DND-41 (cell line): ENCODE data around the gene RHOBTB3.

Source experiments
- EZH2 ChIP-seq: IDR thresholded peaks from 3 replicates; pipeline ENCODE4 v1.6.1; 2012; ENCODE audit warnings: borderline replicate concordance, low read depth, mild to moderate bottlenecking, moderate library complexity, low read length, inconsistent platforms; ENCODE audit not compliant: severe bottlenecking
- TF ChIP-seq, protein P1 (sequence below): IDR thresholded peaks from 2 replicates; pipeline ENCODE4 v1.5.1; 2012; ENCODE audit warnings: borderline replicate concordance, low read length, moderate library complexity, mild to moderate bottlenecking; ENCODE audit not compliant: poor library complexity, severe bottlenecking; ENCODE audit errors: extremely low read depth

DNA sequence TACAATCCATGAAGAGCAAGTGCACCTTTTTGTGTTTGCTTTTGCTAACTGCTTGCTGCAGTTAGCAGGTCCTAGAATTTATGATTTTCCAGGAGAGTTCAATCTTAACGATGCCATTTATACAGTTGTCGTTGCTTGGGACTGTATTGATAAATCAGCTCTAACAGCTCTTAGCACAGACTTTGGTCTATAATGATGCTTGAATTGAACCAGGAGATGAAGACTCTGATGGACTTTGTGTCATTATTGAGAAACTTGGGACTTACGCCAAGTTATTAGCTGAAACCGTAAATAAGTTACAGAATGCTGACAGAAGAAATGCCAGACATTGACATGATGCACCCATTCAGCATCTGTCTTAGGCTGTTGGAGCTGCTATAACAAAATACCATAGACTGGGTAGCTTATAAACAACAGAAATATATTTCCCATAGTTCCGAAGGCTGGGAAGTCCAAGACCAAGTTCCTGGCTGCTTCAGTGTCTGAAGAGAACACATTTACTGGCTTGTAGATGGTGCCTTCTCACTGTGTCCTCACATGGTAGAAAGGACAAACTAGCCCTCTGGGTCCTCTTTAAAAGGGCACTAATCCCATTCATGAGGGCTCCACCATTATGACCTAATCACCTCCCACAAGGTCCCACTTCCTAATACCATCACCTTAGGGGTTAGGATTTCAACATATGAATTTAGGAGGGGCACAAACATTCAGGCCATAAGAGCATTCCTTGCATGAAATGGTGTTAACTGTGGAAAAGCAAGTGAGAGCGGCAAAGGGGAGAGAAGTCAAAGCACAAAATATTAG is 73.8 kb downstream of the RHOBTB3 start:
- TF ChIP-seq, protein P1, sequence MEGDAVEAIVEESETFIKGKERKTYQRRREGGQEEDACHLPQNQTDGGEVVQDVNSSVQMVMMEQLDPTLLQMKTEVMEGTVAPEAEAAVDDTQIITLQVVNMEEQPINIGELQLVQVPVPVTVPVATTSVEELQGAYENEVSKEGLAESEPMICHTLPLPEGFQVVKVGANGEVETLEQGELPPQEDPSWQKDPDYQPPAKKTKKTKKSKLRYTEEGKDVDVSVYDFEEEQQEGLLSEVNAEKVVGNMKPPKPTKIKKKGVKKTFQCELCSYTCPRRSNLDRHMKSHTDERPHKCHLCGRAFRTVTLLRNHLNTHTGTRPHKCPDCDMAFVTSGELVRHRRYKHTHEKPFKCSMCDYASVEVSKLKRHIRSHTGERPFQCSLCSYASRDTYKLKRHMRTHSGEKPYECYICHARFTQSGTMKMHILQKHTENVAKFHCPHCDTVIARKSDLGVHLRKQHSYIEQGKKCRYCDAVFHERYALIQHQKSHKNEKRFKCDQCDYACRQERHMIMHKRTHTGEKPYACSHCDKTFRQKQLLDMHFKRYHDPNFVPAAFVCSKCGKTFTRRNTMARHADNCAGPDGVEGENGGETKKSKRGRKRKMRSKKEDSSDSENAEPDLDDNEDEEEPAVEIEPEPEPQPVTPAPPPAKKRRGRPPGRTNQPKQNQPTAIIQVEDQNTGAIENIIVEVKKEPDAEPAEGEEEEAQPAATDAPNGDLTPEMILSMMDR, result no peak
- no peak for TF ChIP-seq EZH2
